Measurements from ENCODE around the gene ANXA2R.

GRCh38 chr5:43021151-43021550 lies 19.0 kb downstream of the ANXA2R start:
- no peak for TF ChIP-seq CTCF (tag by site-specific recombination; IDR thresholded peaks at IDR 0.05)
- no peak for TF ChIP-seq YY1 (tag by site-specific recombination; IDR thresholded peaks at IDR 0.05)
- TF ChIP-seq REST (tag by site-specific recombination; IDR thresholded peaks at IDR 0.05), result no peak
- no peak for TF ChIP-seq ZEB2 (tag by site-specific recombination; IDR thresholded peaks at IDR 0.05)

Data from HEK293 (cell line).